Coronary artery (tissue), 2 donors: Measurements from ENCODE around the gene GLB1L3.

Experiments
- DNase-seq: peaks from one replicate; pipeline ENCODE4 v3.0.0-alpha.2; 2017; ENCODE audit warnings: low spot score
- H3K27ac ChIP-seq, 2 donors: fragments of 200-600 bp; sonication (generic); one replicate each; pipeline ENCODE4 v1.5.1; 2016 to 2019
- H3K4me3 ChIP-seq: fragments of 200-600 bp; sonication (generic); 2 replicates; pipeline ENCODE4 v1.5.1; 2016; ENCODE audit warnings: mild to moderate bottlenecking, moderate library complexity
- CTCF ChIP-seq: fragments of 200-600 bp; sonication (generic); IDR thresholded peaks from one replicate; pipeline ENCODE4 v1.5.1; 2019; ENCODE audit warnings: antibody characterized with exemption

The GLB1L3 gene

GRCh38 chr11:134243913-134244312 is 32.3 kb upstream of the GLB1L3 start:
- TF ChIP-seq CTCF = no peak
- Histone ChIP-seq H3K4me3 (no peak overlapping the region), H3K27ac (no peak overlapping the region)
- DNase-seq = no peak

GRCh38 chr11:134244593-134244992 is 31.6 kb upstream of the GLB1L3 start:
- TF ChIP-seq CTCF = no peak
- DNase-seq = no peak
- Histone ChIP-seq H3K4me3 (no peak overlapping the region), H3K27ac (no peak overlapping the region)

GRCh38 chr11:134245434-134245833 is 30.7 kb upstream of the GLB1L3 start:
- H3K4me3 ChIP-seq = no peak overlapping the region
- no peak overlapping the region for H3K27ac ChIP-seq
- DNase-seq = no peak
- no peak for TF ChIP-seq CTCF

GRCh38 chr11:134246100-134246499 is 30.1 kb upstream of the GLB1L3 start:
- no peak for TF ChIP-seq CTCF
- no peak overlapping the region for H3K27ac ChIP-seq
- H3K4me3 ChIP-seq = no peak overlapping the region
- no peak for DNase-seq

GRCh38 chr11:134246678-134247077 is 29.5 kb upstream of the GLB1L3 start:
- TF ChIP-seq CTCF = no peak
- no peak for DNase-seq
- no peak overlapping the region for H3K27ac ChIP-seq
- no peak overlapping the region for H3K4me3 ChIP-seq

- no peak for DNase-seq
- TF ChIP-seq CTCF = no peak
- H3K27ac ChIP-seq = no peak overlapping the region
- no peak overlapping the region for H3K4me3 ChIP-seq
These were observed 27.2 kb upstream of the GLB1L3 start for GRCh38 chr11:134248910-134249480.

- no peak overlapping the region for H3K4me3 ChIP-seq
- DNase-seq = no peak
- TF ChIP-seq CTCF = no peak
- no peak overlapping the region for H3K27ac ChIP-seq
These were observed 25.9 kb upstream of the GLB1L3 start for GRCh38 chr11:134250246-134250645.
